AG04450 (cell line): ENCODE results near the gene RASA2. TPM values are rescaled to one million over a fixed set of nuclear protein-coding genes. Genes with fewer than 3 reads are reported as not detected.

Experiments used
- CTCF ChIA-PET: fragments of 300-600, 350-600 bp; formaldehyde crosslinking; extraction: SDS; loops from one replicate; lab custom pipeline; 2022; ENCODE audit warnings: antibody characterized with exemption, inconsistent platforms; lab: Charles Lee
- POLR2A ChIA-PET: fragments of 350-600 bp; formaldehyde crosslinking; extraction: SDS; loops from one replicate; lab custom pipeline; 2021; ENCODE audit warnings: antibody characterized with exemption, inconsistent platforms; lab: Yijun Ruan, JAX
- DNase-seq: peaks from one replicate; pipeline ENCODE4 v3.0.0-alpha.2; 2011; ENCODE audit warnings: low read depth, low spot score
- H3K27ac ChIP-seq: one replicate; pipeline ENCODE4 v1.5.1; 2012; ENCODE audit warnings: low read depth, low read length, control low read depth
- H3K27me3 ChIP-seq: one replicate; pipeline ENCODE4 v1.6.0; 2012; ENCODE audit warnings: low read length; ENCODE audit not compliant: control insufficient read depth, insufficient read depth
- H3K4me3 ChIP-seq: 2 replicates; pipeline ENCODE4 v1.5.1; 2011; ENCODE audit warnings: mild to moderate bottlenecking, low read depth, low read length, control low read depth
- H3K9me3 ChIP-seq: 2 replicates; pipeline ENCODE4 v1.5.1; 2012; ENCODE audit warnings: low read length; ENCODE audit not compliant: control insufficient read depth, insufficient read depth
- polyA plus RNA-seq: library from polyadenylated mRNA; depleted of rRNA; stranded (reverse); fragments of >200 nt; gene quantifications from 2 replicates; pipeline ENCODE4 v1.2.3, GENCODE V29; 2011
- TF ChIP-seq, protein P1 (sequence below): IDR thresholded peaks from 2 replicates; pipeline ENCODE4 v1.5.1; 2011; ENCODE audit warnings: low read depth, low read length, control low read depth, inconsistent platforms

Gene RASA2
- polyA plus RNA-seq, 1 experiment: 11.6 TPM

DNA sequence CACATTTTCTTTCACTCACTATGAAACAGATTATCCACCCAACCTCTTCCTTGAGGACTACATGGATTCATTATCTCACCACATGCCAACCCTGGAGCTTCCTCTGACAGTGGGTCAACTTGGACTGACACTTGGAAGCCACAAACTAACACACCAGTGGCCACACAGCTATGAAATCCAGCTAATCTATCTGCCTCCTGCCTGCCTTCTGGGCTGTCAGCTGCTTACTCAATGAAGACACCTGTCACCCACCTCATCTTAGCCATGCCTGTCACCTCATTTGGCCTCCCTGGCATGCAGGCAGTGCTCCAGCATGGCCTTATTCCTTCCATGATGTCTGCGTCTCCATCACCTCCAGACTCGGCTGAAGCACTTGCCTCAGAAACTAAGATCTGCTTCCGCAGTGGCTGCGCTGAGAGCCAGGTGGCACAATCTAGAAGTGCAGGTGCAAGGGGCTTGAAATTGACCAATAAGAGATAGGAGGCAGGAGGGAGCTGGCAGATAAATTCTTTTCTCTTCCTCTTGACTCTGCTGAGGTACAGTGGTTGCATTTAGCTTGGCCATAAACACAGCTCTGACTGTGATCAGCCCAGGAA, 146.1 kb downstream of the RASA2 start:
- Histone ChIP-seq H3K27me3 (peaks cover 4% of the 10 kb centered on the region), H3K4me3 (no peak overlapping the region), H3K9me3 (peaks cover 10% of the 10 kb centered on the region), H3K27ac (no peak overlapping the region)
- TF ChIP-seq, protein P1, sequence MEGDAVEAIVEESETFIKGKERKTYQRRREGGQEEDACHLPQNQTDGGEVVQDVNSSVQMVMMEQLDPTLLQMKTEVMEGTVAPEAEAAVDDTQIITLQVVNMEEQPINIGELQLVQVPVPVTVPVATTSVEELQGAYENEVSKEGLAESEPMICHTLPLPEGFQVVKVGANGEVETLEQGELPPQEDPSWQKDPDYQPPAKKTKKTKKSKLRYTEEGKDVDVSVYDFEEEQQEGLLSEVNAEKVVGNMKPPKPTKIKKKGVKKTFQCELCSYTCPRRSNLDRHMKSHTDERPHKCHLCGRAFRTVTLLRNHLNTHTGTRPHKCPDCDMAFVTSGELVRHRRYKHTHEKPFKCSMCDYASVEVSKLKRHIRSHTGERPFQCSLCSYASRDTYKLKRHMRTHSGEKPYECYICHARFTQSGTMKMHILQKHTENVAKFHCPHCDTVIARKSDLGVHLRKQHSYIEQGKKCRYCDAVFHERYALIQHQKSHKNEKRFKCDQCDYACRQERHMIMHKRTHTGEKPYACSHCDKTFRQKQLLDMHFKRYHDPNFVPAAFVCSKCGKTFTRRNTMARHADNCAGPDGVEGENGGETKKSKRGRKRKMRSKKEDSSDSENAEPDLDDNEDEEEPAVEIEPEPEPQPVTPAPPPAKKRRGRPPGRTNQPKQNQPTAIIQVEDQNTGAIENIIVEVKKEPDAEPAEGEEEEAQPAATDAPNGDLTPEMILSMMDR: no peak
- no peak for DNase-seq
- ChIA-PET CTCF (interaction anchor here (0.6 to 1.0 kb wide), 2 partner anchors 11 to 39 kb away, joined by 3 to 5 read pairs; no protein-coding TSS in a partner anchor), POLR2A (no interaction called here)

DNA sequence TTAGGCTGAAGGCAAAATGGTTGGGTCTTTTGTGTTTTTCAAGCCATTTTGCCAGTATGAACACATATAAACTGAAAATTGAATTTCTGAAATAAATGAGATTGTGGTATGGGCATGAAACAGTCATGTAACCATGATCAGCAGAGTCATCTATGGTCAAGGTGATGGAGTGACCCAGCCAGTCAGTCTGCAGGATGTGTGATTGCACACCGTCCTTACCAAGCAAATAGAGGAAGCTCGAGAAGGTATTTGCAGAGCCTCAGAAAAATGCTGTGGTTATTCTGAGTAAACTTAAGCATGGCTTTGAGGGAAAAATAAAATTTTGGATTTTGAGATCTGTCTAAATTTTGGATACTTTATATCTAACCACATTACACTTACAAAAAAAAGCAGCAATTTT, 155.4 kb downstream of the RASA2 start:
- Histone ChIP-seq H3K9me3 (no peaks in the 10 kb centered on the region), H3K27ac (no peak overlapping the region), H3K27me3 (no peaks in the 10 kb centered on the region), H3K4me3 (no peak overlapping the region)
- POLR2A ChIA-PET: no interaction called here
- CTCF ChIA-PET: no interaction called here
- TF ChIP-seq, protein P1: no peak
- DNase-seq: no peak

DNA sequence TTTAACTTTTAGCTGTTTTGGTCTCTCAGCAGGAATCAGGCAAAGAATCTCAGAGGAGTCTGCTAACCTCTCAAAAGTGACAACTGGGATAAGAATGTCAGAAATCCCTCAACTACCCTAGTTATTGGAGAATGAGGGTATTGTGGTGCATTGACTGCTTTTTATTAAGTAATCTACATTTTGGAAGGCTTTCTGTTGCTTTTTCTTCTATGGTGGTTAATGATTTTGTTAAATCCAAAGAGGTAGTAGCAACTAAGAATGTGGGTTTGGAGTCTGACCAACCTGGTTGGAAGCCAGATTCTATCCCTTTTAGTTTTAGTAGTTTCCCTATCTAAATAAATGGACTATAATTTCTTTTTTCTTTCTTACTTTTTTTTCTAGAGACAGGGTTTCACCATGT, 156.6 kb downstream of the RASA2 start:
- no peak for DNase-seq
- Histone ChIP-seq H3K27ac (no peak overlapping the region), H3K27me3 (no peaks in the 10 kb centered on the region), H3K4me3 (no peak overlapping the region), H3K9me3 (no peaks in the 10 kb centered on the region)
- CTCF ChIA-PET: interaction anchor here (1.0 to 2.5 kb wide), 4 partner anchors 11 to 339 kb away, joined by 3 to 13 read pairs (median 4); no protein-coding TSS in a partner anchor
- TF ChIP-seq, protein P1: no peak
- POLR2A ChIA-PET: no interaction called here

DNA sequence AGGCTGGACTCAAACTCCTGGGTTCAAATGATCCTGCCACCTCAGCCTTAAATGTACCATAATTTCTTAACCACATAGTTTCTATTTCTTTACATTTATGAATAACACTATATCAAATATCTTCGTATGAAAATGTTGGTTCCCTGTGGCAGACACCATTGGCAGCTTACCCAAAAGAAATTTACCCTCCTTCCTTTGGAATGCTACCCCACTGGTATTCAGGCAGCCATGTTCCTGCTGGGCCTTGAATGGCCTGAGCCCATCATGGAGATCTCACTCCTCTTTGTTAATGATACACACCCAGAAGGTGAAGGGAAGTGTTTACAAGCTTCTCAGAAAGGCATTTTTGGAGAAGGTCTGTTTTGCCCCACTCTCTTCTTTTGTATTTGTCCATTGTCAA, 157.0 kb downstream of the RASA2 start:
- Histone ChIP-seq H3K27ac (no peak overlapping the region), H3K9me3 (no peaks in the 10 kb centered on the region), H3K4me3 (no peak overlapping the region), H3K27me3 (no peaks in the 10 kb centered on the region)
- no peak for DNase-seq
- ChIA-PET CTCF (interaction anchor here (0.9 to 2.5 kb wide), 6 partner anchors 11 to 340 kb away, joined by 3 to 13 read pairs (median 4); no protein-coding TSS in a partner anchor), POLR2A (no interaction called here)
- TF ChIP-seq, protein P1: no peak

DNA sequence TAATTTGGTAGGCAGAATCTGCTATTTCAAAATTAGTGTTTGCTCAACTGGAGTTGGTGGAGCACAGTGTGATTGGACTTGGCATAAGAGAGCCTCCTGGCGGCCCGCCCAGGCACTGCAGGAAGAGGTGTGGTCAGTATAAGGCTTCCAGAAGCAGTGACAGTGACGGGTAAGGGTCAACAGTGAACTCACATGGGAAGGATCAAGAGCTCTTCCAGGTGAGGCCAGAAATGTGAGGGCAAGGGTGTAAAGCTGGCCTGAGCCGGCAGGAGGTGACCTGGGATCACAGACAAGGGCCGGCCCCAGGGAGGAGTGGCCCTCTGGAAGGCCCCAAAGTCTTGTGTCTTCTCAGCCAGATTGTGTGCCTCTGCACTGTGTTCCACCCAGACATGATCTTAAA, 158.1 kb downstream of the RASA2 start:
- TF ChIP-seq, protein P1: peak; percentile 65
- DNase-seq: no peak
- POLR2A ChIA-PET: no interaction called here

More for the DNA sequence above, 158.1 kb downstream of the RASA2 start:
- Histone ChIP-seq H3K4me3 (no peak overlapping the region), H3K9me3 (no peaks in the 10 kb centered on the region), H3K27me3 (no peaks in the 10 kb centered on the region), H3K27ac (no peak overlapping the region)
- CTCF ChIA-PET: interaction anchor here (0.5 to 2.5 kb wide), 23 partner anchors 8 to 1088 kb away, joined by 3 to 13 read pairs (median 4); no protein-coding TSS in a partner anchor
